ENCODE data around the gene GPR152.

The GPR152 gene, protein sequence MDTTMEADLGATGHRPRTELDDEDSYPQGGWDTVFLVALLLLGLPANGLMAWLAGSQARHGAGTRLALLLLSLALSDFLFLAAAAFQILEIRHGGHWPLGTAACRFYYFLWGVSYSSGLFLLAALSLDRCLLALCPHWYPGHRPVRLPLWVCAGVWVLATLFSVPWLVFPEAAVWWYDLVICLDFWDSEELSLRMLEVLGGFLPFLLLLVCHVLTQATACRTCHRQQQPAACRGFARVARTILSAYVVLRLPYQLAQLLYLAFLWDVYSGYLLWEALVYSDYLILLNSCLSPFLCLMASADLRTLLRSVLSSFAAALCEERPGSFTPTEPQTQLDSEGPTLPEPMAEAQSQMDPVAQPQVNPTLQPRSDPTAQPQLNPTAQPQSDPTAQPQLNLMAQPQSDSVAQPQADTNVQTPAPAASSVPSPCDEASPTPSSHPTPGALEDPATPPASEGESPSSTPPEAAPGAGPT

DNA sequence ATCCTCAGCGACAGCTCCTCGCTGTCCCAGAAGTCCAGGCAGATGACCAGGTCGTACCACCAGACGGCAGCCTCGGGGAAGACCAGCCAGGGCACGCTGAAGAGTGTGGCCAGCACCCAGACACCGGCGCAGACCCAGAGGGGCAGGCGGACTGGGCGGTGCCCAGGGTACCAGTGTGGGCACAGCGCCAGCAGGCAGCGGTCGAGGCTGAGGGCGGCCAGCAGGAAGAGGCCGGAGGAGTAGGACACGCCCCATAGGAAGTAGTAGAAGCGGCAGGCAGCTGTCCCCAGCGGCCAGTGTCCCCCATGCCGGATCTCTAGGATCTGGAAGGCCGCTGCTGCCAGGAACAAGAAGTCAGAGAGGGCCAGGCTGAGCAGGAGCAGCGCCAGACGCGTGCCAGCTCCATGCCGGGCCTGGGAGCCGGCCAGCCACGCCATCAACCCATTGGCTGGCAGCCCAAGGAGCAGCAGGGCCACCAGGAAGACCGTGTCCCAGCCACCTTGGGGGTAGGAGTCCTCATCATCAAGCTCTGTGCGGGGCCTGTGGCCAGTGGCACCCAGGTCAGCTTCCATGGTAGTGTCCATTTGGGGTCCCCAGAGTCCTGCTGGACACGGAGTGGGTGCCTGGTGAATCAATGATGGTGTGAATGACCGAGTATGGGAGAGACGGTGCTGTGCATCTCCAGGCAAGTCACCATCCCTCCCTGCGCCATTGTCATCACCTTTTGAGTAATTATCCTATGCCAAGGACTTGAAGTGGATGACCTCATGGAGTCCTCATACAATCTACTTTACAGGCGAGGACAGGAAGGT is at the start of gene GPR152:
TSS of gene GPR152 (minus strand) at position 589 of the 812 bp plus-strand sequence. CDS start at position 584, 5 bp downstream.
- no peak for DNase-seq

GRCh38 chr11:67501854-67502253 is 49.3 kb upstream of the GPR152 start:
- no peak for DNase-seq

DNA sequence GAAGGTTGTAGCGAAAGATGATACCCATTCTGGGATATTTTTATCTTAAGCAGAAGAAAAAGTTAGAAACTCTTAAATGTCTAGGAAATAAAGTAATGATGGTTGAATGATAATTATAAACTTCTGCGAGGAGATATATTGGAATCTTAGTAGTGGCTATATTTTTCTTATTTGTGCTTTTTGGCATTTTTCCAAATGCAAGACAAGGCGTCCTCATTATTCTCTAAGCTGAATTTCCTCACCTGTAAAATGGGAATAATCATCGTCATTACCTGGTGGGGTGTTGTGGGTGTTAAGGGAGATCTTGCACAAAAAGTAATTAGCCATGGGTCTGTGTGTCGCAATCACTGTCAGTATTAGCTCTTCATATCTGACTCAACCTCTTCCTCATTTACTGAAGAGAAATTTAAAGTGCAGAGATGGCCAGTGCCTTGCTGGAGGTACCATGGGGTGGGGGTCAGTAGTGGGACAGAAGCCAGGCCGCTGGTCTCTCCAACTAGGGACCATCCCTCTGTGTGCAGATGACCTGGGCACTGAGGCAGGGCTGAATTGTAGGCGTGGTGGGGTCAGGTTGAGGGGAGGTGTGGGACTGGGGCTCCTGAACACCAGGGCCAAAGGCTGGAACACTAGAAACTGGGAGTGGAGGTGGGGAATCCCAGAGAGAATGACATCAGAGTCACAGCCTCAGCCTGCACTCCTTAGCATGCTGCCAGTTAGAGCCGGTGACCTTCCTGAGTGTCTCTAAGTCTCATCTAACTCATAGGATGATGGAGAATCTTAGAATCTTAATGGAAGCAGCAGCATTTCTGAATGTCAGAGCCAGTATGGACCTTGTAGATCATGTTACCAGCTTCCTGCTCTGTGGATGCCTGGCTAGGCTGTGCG is 48.5 kb upstream of the GPR152 start:
- DNase-seq = peak; percentile 75 to 77 (median 75)

DNA sequence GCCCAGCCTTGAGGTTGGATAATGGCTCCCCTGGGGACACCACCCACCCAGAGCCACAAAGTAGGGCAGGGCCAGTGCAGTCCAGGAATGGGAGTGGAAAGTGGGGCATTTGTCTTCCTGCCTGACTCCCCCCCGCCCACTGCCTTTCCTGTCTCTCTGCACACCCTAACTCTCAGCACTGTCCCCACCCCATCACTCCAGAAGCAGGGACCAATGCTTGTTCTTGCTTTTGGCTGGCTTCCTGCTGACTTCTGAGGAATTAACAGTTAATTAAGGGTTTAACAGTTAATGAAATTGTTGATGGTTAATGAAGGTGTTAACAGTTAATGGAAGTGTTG is 47.9 kb upstream of the GPR152 start:
- no peak for DNase-seq

DNA sequence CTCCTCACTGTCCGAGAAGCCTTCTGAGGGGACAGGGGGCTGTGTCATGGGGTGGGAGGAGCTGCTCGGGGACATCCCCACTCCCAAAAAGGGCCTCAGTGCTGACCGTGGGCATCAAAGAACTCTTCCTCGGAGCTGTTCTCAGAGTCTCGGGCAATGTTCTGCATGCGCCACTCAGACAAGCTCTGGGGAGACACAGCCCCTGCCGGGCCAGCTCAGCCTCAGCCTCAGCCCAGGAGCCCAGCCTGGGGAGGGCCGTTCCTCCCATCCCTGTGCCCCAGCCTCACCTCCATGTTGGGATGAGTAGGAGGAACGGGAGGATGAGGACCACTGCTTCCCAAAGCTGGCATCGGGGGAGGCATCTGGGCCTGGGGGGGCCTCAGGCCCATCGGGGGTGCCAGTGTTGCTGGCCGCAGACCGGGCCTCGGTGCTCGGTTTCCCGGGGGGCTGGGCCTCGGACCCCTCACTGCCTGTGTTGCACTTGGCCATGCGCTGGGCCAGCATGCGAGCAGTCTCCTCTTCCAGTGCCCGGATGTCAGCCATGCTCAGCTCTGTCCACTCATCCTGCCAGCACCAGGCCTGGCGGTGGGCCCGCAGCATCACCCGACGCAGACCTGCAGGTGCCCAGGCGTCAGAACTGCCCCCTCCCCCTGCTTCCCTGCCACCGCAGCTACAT is 47.4 kb upstream of the GPR152 start:
- no peak for DNase-seq

DNA sequence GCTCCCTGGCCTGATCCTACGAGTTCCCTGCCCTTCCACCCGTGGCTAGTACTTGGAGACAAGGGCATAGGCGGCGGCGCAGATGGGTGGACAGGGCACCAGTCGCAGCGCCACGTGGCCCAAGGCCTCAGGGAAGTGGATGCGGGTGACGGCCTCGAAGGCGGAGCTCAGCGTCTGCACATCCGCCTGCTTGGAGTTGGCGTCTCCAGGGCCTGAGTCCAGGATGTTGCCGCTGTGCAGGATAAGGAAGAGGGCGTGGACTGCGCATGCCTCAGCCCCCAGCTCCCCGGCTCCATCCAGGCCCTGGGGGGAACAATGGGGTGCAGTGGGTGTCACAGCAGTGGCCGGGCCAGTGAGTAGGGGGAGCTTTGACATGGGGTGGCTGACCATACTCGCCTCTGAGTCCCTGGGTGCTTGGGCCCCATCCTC is 46.0 kb upstream of the GPR152 start:
- no peak for DNase-seq

DNA sequence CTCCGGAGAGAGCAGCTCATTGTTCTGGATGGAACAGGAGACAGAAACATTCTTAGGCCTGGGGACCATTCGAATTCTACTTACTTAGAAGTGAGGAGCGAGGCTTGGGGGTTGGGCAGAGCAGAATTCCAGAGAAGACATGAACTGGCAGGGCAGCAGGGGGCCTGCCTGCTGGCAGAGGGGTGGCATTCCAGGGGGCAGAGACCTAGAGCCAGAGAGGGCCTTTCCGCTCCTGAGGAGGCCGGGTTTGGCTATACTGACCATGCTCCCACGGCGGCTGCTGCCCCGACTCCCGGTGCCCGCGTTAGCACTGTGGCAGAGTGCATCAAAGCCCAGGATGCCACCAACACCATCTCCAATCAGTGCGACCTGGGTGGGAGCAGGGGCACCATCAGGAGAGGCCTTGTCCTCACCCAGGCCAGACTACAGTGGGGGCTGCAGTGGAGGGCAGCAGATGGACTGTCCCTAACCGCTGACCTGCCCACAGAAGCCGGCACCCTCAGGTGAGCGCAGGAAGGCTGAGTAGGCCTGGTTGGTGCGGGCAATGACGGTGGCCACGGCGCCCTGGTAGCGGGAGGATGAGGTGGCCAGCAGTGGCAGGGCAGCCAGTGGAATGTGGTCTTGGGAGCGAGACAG is 45.2 kb upstream of the GPR152 start:
- no peak for DNase-seq

- DNase-seq = no peak
Observed at GRCh38 chr11:67496113-67496512, 43.6 kb upstream of the GPR152 start.

DNA sequence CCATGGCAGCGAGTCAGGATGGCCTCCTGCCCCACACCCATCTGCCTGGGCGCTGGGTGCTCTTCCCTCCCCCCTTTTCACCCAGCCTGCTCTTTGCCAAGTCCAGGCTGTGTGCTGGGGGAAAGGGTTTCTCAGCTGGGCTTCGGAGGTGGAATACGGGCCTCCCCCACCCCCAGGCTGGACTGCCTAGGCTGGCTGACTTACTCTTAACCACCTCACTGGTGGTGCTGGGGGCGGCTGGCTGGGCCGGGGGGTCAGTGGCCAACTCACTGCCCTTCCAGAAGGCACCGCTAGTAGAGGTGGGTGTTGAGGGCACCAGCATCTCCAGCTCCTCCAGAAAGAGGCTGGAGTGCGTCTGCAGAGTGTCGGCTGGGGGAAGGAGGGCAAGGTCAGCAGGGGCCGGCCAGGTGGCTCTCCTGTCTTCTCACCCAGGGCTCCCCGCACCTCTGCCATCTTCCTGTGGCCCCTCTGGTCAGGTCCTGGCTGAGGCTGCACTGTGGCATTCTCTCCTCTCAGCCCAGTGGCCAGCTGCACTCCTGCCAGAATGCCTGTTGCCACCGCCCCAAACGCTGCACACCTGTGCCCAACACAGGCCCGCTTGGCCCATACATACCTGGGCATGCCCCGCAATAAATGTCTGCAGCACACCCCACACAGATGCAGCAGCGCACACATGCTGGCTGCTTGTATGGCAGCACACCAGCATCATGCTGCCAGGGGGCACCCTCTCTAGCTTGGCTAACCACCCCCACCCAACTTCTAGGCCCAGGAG is 42.9 kb upstream of the GPR152 start:
- no peak for DNase-seq

GRCh38 chr11:67494371-67495233 is 42.1 kb upstream of the GPR152 start:
- no peak for DNase-seq

- no peak for DNase-seq
Observed at GRCh38 chr11:67493548-67494370, 41.2 kb upstream of the GPR152 start.

GRCh38 chr11:67492801-67493547 is 40.4 kb upstream of the GPR152 start:
- DNase-seq = no peak

GRCh38 chr11:67492069-67492727 is 39.7 kb upstream of the GPR152 start:
- no peak for DNase-seq

GRCh38 chr11:67491276-67492068 is 38.9 kb upstream of the GPR152 start:
- no peak for DNase-seq

GRCh38 chr11:67490727-67491065 is 38.2 kb upstream of the GPR152 start:
- no peak for DNase-seq

DNA sequence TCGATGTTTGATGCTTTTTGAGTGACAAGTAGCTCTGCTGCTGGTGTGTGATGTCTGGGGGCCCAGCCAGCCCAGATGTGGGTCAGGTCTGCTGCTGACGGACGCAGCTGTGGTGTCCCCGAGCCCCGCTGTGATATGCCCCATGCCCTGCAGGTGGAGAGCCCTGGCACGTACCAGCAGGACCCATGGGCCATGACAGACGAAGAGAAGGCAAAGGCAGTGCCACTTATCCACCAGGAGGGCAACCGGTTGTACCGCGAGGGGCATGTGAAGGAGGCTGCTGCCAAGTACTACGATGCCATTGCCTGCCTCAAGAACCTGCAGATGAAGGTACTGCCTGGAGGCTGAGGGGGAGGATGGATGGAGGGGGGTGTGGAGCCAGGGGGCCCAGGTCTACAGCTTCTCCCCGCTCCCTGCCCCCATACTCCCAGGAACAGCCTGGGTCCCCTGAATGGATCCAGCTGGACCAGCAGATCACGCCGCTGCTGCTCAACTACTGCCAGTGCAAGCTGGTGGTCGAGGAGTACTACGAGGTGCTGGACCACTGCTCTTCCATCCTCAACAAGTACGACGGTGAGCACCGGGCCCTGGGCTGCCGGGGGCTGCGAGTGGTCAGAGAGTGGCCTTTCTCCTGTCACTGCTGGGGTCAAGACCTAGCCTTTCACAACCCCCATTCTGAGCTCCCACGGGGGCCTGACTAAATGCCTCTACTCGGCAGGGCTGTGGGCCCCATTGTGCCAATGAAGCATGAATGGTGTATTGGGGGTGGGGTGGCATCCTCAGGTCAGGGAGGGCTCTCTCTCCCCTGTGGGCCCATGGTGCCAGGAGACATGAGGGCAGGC is 37.6 kb upstream of the GPR152 start:
- DNase-seq = no peak

Data from suppressor macrophage treated with lipopolysaccharide for 1 hour (primary cell).